Kidney epithelial cell (primary cell): ENCODE measurements around the gene DPEP1. TPM values are rescaled to one million over a fixed set of nuclear protein-coding genes. Genes with fewer than 3 reads are reported as not detected.
"Not testable (repeated sequence)": the region's sequence is repeated elsewhere in the genome, so short reads cannot be mapped to it uniquely, and the experiment has no call there.

Experiments used
- DNase-seq: peaks from one replicate; pipeline ENCODE4 v3.0.0-alpha.2; 2010; ENCODE audit warnings: low read depth
- H3K27me3 ChIP-seq: 2 replicates; pipeline ENCODE4 v1.6.0; 2011; ENCODE audit warnings: low read length; ENCODE audit not compliant: control insufficient read depth, insufficient read depth
- H3K36me3 ChIP-seq: 2 replicates; pipeline ENCODE4 v1.5.1; 2011; ENCODE audit warnings: low read length; ENCODE audit not compliant: control insufficient read depth, insufficient read depth
- H3K4me3 ChIP-seq: 2 replicates; pipeline ENCODE4 v1.5.1; 2011; ENCODE audit warnings: low read depth, mild to moderate bottlenecking, control low read depth, low read length
- total RNA-seq: library from RNA; depleted of rRNA; stranded (reverse); fragments of >200 nt; gene quantifications from 2 replicates; pipeline ENCODE4 v1.2.3, GENCODE V29; 2015
- TF ChIP-seq, protein P1 (sequence below): IDR thresholded peaks from 2 replicates; pipeline ENCODE4 v1.5.1; 2011; ENCODE audit warnings: mild to moderate bottlenecking, moderate library complexity, low read length, control low read depth, inconsistent platforms; ENCODE audit not compliant: insufficient read depth, poor library complexity, severe bottlenecking

Gene DPEP1
- total RNA-seq, 1 donor from 2014 or later, result 1.2 TPM

DNA sequence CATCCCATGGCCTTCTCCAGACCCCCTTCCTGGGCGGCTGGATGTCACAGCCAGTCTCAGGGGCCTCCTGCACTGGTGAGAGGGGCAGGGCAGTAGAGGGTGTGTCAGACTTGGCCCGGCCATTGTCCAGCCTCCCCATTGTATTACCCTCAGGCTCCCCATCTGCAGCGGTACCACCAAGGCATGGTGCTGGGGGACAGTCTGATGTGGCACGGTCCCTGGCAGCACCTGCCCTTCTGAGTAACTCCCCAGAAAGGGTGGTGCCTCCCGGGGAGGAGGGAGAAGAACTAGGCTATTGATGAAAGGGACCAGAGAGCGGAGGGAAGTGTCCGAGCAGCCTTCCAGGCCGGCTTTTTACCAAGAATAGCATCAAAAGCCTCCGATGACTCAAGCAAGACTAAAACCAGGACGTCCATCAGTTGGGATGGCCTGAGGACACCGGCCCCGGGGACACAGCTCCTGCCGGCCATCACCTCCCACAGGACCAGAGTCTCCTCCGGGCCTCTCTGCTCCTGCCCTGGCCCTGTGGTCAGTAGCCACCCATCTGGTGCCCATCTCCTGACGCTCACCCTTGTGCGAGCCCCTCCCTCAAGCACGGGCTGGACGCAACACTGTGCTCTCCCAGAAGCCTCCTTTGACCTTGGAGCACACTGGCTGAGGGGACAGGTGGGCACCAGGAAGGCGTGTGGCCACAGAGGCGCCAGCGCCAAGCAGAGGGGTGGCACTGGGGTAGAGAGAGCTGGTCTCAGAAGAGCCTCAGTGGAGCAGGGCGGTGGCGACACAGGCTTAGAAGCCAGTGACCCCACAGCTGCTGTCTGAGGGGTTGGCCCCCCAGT, 43.7 kb upstream of the DPEP1 start:
- DNase-seq, result no peak
- H3K36me3 ChIP-seq, result no peaks in the 10 kb centered on the region
- H3K27me3 ChIP-seq, result peaks cover 39% of the 10 kb centered on the region
- TF ChIP-seq, protein P1, sequence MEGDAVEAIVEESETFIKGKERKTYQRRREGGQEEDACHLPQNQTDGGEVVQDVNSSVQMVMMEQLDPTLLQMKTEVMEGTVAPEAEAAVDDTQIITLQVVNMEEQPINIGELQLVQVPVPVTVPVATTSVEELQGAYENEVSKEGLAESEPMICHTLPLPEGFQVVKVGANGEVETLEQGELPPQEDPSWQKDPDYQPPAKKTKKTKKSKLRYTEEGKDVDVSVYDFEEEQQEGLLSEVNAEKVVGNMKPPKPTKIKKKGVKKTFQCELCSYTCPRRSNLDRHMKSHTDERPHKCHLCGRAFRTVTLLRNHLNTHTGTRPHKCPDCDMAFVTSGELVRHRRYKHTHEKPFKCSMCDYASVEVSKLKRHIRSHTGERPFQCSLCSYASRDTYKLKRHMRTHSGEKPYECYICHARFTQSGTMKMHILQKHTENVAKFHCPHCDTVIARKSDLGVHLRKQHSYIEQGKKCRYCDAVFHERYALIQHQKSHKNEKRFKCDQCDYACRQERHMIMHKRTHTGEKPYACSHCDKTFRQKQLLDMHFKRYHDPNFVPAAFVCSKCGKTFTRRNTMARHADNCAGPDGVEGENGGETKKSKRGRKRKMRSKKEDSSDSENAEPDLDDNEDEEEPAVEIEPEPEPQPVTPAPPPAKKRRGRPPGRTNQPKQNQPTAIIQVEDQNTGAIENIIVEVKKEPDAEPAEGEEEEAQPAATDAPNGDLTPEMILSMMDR, result no peak
- H3K4me3 ChIP-seq, result no peak overlapping the region

DNA sequence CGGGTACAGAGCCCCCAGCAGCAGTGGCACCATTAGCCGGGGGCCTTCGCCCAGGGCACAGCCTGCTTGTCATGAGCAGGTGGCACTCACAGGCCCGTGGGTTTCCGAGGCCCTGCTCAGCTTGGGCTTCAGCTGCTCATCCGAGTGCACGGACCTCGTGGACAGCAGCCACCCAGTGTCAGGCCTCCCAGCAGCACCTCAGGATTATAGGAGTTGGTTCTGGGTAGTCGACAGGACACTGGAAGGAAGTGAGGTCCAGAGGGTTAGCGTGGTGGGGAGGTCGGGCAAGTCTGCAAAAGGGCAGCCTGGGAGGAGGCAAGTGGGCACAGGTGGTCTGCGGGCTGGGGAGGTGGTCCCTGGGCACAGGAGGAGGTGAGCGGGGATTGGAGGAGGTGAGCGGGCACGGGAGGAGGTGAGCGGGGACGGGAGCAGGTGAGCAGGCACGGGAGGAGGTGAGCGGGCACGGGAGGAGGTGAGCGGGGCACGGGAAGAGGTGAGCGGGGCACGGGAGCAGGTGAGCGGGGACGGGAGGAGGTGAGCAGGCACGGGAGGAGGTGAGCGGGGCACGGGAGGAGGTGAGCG, 43.0 kb upstream of the DPEP1 start:
- peaks cover 47% of the 10 kb centered on the region for H3K27me3 ChIP-seq
- no peaks in the 10 kb centered on the region for H3K36me3 ChIP-seq
- TF ChIP-seq, protein P1, result no peak
- no peak for DNase-seq
- H3K4me3 ChIP-seq, result no peak overlapping the region

- H3K36me3 ChIP-seq, H3K4me3 ChIP-seq, DNase-seq: not testable (repeated sequence)
- H3K27me3 ChIP-seq, result peaks cover 51% of the 10 kb centered on the region
These were observed 42.4 kb upstream of the DPEP1 start for GRCh38 chr16:89570983-89571598.

DNA sequence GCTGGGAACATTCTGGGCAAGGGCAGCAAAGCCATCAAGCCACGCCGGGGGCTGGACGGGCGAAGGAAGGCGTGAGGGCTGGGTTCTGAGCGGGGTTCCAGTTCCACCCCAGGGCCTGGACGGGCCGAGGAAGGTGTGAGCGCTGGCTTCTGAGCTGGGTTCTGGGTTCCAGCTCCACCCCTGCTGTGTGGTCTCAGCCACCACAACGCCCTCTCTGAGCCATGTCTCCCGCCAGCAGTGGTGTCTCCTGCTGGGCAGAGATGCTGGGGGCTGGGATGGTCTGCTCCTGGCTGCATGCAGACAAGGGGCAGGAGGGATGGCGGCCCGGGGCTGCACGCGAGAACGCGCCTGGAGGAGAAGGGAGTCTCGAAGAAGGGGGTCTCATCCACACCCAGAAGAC, 41.8 kb upstream of the DPEP1 start:
- no peak for DNase-seq
- TF ChIP-seq, protein P1, result no peak
- Histone ChIP-seq H3K27me3 (peaks cover 56% of the 10 kb centered on the region), H3K4me3 (no peak overlapping the region), H3K36me3 (no peaks in the 10 kb centered on the region)

DNA sequence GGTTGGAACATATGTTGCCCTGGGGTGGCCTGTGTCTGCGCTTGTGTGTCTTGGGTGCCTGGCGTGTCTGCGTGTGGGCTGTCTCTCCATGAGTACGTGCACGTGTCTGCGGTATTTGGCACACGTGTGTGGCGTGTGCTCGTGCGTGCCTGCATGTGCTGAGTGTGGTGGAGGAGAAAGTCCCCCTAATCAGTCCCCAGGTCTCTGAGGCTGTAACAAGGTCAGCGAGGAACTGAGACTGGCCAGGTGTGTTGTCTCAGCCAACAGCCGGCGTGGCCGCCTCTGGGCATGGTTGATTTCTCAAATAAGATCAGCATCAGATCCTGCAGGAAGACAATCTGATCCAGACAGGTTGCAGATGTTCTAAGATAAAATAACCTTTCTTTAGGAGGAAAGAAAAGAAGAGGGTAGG, 41.4 kb upstream of the DPEP1 start:
- H3K36me3 ChIP-seq, result no peaks in the 10 kb centered on the region
- TF ChIP-seq, protein P1, result no peak
- DNase-seq, result no peak
- no peak overlapping the region for H3K4me3 ChIP-seq
- peaks cover 57% of the 10 kb centered on the region for H3K27me3 ChIP-seq

GRCh38 chr16:89572485-89573205, 40.8 kb upstream of the DPEP1 start:
- Histone ChIP-seq H3K4me3 (no peak overlapping the region), H3K36me3 (no peaks in the 10 kb centered on the region), H3K27me3 (peaks cover 55% of the 10 kb centered on the region)
- no peak for DNase-seq
- TF ChIP-seq, protein P1, result no peak
